GM19463 (cell line): ENCODE data around the gene CALCR.
"Not testable (repeated sequence)": the region's sequence is repeated elsewhere in the genome, so short reads cannot be mapped to it uniquely, and the experiment has no call there.

Experiments used
- ATAC-seq: cut with Tn5 transposase; IDR thresholded peaks from one replicate; pipeline ENCODE4 v1.9.1; 2021; ENCODE audit warnings: mild to moderate bottlenecking, moderate library complexity; ENCODE audit not compliant: unreplicated experiment

CALCR gene

GRCh38 chr7:93562936-93563335 lies 11.6 kb downstream of the CALCR start:
- ATAC-seq: no peak

- ATAC-seq: no peak
Measured at GRCh38 chr7:93562106-93562505, 12.4 kb downstream of the CALCR start.

GRCh38 chr7:93559639-93560491 lies 14.7 kb downstream of the CALCR start:
- ATAC-seq: no peak

- no peak for ATAC-seq
Measured at GRCh38 chr7:93558705-93559614, 15.6 kb downstream of the CALCR start.

GRCh38 chr7:93551931-93552330 lies 22.6 kb downstream of the CALCR start:
- no peak for ATAC-seq

- ATAC-seq: no peak
Measured at GRCh38 chr7:93551063-93551895, 23.2 kb downstream of the CALCR start.

GRCh38 chr7:93547716-93548115 lies 26.8 kb downstream of the CALCR start:
- ATAC-seq: no peak

GRCh38 chr7:93544691-93545090 lies 29.8 kb downstream of the CALCR start:
- no peak for ATAC-seq

GRCh38 chr7:93538061-93538460 lies 36.5 kb downstream of the CALCR start:
- ATAC-seq: no peak

- ATAC-seq: no peak
Measured at GRCh38 chr7:93535616-93536015, 38.9 kb downstream of the CALCR start.

- no peak for ATAC-seq
Measured at GRCh38 chr7:93530701-93531100, 43.8 kb downstream of the CALCR start.

- ATAC-seq: no peak
Measured at GRCh38 chr7:93516834-93517233, 57.7 kb downstream of the CALCR start.

- ATAC-seq: no peak
Measured at GRCh38 chr7:93515144-93515543, 59.4 kb downstream of the CALCR start.

GRCh38 chr7:93509303-93509702 lies 65.2 kb downstream of the CALCR start:
- ATAC-seq: no peak

GRCh38 chr7:93503088-93503487 lies 71.4 kb downstream of the CALCR start:
- no peak for ATAC-seq

GRCh38 chr7:93491860-93492259 lies 82.7 kb downstream of the CALCR start:
- ATAC-seq: not testable (repeated sequence)

GRCh38 chr7:93476491-93477344 lies 97.8 kb downstream of the CALCR start:
- ATAC-seq: no peak

GRCh38 chr7:93475811-93476210 lies 98.7 kb downstream of the CALCR start:
- ATAC-seq: no peak

- no peak for ATAC-seq
Measured at GRCh38 chr7:93471456-93471855, 103.1 kb downstream of the CALCR start.

GRCh38 chr7:93463764-93464163 lies 110.8 kb downstream of the CALCR start:
- no peak for ATAC-seq
